HG03565 (cell line): ENCODE results near the gene FRMD6.

Experiments used
- ATAC-seq: cut with Tn5 transposase; IDR thresholded peaks from one replicate; pipeline ENCODE4 v1.9.1; 2021; ENCODE audit warnings: mild to moderate bottlenecking, moderate library complexity; ENCODE audit not compliant: unreplicated experiment

FRMD6 gene

GRCh38 chr14:51661504-51661903, 9.8 kb downstream of the FRMD6 start:
- ATAC-seq = no peak

GRCh38 chr14:51663783-51664326, 12.1 kb downstream of the FRMD6 start:
- ATAC-seq = no peak

- no peak for ATAC-seq
Observed at GRCh38 chr14:51666070-51666469, 14.4 kb downstream of the FRMD6 start.

- no peak for ATAC-seq
Observed at GRCh38 chr14:51666826-51667225, 15.1 kb downstream of the FRMD6 start.

GRCh38 chr14:51668870-51669269, 17.2 kb downstream of the FRMD6 start:
- no peak for ATAC-seq

GRCh38 chr14:51674294-51675002, 22.7 kb downstream of the FRMD6 start:
- ATAC-seq = no peak

GRCh38 chr14:51676549-51676948, 24.8 kb downstream of the FRMD6 start:
- ATAC-seq = no peak

GRCh38 chr14:51677266-51677665, 25.6 kb downstream of the FRMD6 start:
- no peak for ATAC-seq

GRCh38 chr14:51677738-51678137, 26.0 kb downstream of the FRMD6 start:
- no peak for ATAC-seq

GRCh38 chr14:51680031-51680430, 28.3 kb downstream of the FRMD6 start:
- no peak for ATAC-seq

GRCh38 chr14:51681411-51681810, 29.7 kb downstream of the FRMD6 start:
- ATAC-seq = no peak

- no peak for ATAC-seq
Observed at GRCh38 chr14:51682411-51682810, 30.7 kb downstream of the FRMD6 start.

GRCh38 chr14:51684760-51685159, 33.0 kb downstream of the FRMD6 start:
- no peak for ATAC-seq

GRCh38 chr14:51691176-51691575, 39.5 kb downstream of the FRMD6 start:
- ATAC-seq = no peak

- no peak for ATAC-seq
Observed at GRCh38 chr14:51692646-51693045, 40.9 kb downstream of the FRMD6 start.

- ATAC-seq = no peak
Observed at GRCh38 chr14:51697848-51698247, 46.1 kb downstream of the FRMD6 start.

GRCh38 chr14:51701951-51702350, 50.2 kb downstream of the FRMD6 start:
- ATAC-seq = no peak

- ATAC-seq = no peak
Observed at GRCh38 chr14:51703787-51704186, 52.1 kb downstream of the FRMD6 start.

- ATAC-seq = no peak
Observed at GRCh38 chr14:51704545-51704944, 52.8 kb downstream of the FRMD6 start.

GRCh38 chr14:51707327-51707726, 55.6 kb downstream of the FRMD6 start:
- no peak for ATAC-seq

GRCh38 chr14:51711505-51711904, 59.8 kb downstream of the FRMD6 start:
- ATAC-seq = no peak

GRCh38 chr14:51715250-51715649, 63.5 kb downstream of the FRMD6 start:
- ATAC-seq = no peak

GRCh38 chr14:51715742-51716141, 64.0 kb downstream of the FRMD6 start:
- ATAC-seq = no peak
